Glutamatergic neuron (in vitro differentiated cells): ENCODE data around the gene SEMA7A. TPM values are rescaled to one million over a fixed set of nuclear protein-coding genes. Genes with fewer than 3 reads are reported as not detected.

Source experiments
- DNase-seq: peaks from one replicate; pipeline ENCODE4 v3.0.0; 2022
- H3K27ac Mint-ChIP-seq: one replicate; pipeline ENCODE4 v1.8.0; 2020; ENCODE audit warnings: mild to moderate bottlenecking, mixed read lengths, inconsistent platforms; ENCODE audit not compliant: unreplicated experiment
- H3K27me3 Mint-ChIP-seq: one replicate; pipeline ENCODE4 v1.8.0; 2020; ENCODE audit warnings: mild to moderate bottlenecking, moderate library complexity, mixed read lengths, inconsistent platforms; ENCODE audit not compliant: unreplicated experiment
- H3K36me3 Mint-ChIP-seq: one replicate; pipeline ENCODE4 v1.8.0; 2020; ENCODE audit warnings: mild to moderate bottlenecking, mixed read lengths, inconsistent platforms; ENCODE audit not compliant: unreplicated experiment
- H3K4me1 Mint-ChIP-seq: one replicate; pipeline ENCODE4 v1.8.0; 2020; ENCODE audit warnings: mild to moderate bottlenecking, low read depth, mixed read lengths, inconsistent platforms; ENCODE audit not compliant: unreplicated experiment
- H3K4me3 Mint-ChIP-seq: one replicate; pipeline ENCODE4 v1.8.0; 2020; ENCODE audit warnings: mild to moderate bottlenecking, mixed read lengths, inconsistent platforms; ENCODE audit not compliant: unreplicated experiment
- H3K9me3 Mint-ChIP-seq: one replicate; pipeline ENCODE4 v1.8.0; 2020; ENCODE audit warnings: mild to moderate bottlenecking, moderate library complexity, mixed read lengths, inconsistent platforms; ENCODE audit not compliant: unreplicated experiment
- total RNA-seq: library from RNA; stranded (reverse); fragmentation: NEBNext Ultra II Directional; extraction: Animal tissue kit (Norgen Biotek cat#: 25700); gene quantifications from one replicate; pipeline ENCODE4 v1.2.1, GENCODE V29; 2021; ENCODE audit not compliant: unreplicated experiment
- TF ChIP-seq, protein P1 (sequence below): fragments of 200-600 bp; sonication (generic); IDR thresholded peaks from one replicate; pipeline ENCODE4 v1.5.0; 2021; ENCODE audit not compliant: partially characterized antibody, unreplicated experiment

Gene SEMA7A
- total RNA-seq, 1 donor from 2014 or later: 16.2 TPM

GRCh38 chr15:74424901-74425528, 8.7 kb downstream of the SEMA7A start:
- no peak overlapping the region for H3K4me3 Mint-ChIP-seq
- peaks cover 5% of the 10 kb centered on the region for H3K27me3 Mint-ChIP-seq
- TF ChIP-seq, protein P1, sequence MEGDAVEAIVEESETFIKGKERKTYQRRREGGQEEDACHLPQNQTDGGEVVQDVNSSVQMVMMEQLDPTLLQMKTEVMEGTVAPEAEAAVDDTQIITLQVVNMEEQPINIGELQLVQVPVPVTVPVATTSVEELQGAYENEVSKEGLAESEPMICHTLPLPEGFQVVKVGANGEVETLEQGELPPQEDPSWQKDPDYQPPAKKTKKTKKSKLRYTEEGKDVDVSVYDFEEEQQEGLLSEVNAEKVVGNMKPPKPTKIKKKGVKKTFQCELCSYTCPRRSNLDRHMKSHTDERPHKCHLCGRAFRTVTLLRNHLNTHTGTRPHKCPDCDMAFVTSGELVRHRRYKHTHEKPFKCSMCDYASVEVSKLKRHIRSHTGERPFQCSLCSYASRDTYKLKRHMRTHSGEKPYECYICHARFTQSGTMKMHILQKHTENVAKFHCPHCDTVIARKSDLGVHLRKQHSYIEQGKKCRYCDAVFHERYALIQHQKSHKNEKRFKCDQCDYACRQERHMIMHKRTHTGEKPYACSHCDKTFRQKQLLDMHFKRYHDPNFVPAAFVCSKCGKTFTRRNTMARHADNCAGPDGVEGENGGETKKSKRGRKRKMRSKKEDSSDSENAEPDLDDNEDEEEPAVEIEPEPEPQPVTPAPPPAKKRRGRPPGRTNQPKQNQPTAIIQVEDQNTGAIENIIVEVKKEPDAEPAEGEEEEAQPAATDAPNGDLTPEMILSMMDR: no peak
- H3K4me1 Mint-ChIP-seq: peaks cover 34% of the 10 kb centered on the region
- H3K9me3 Mint-ChIP-seq: peaks cover 4% of the 10 kb centered on the region
- no peak overlapping the region for H3K27ac Mint-ChIP-seq
- DNase-seq: no peak
- no peaks in the 10 kb centered on the region for H3K36me3 Mint-ChIP-seq

GRCh38 chr15:74423431-74424257, 10.1 kb downstream of the SEMA7A start:
- Mint-ChIP-seq H3K4me3 (no peak overlapping the region), H3K27ac (no peak overlapping the region), H3K4me1 (peaks cover 39% of the 10 kb centered on the region), H3K27me3 (peaks cover 7% of the 10 kb centered on the region), H3K9me3 (peaks cover 6% of the 10 kb centered on the region), H3K36me3 (no peaks in the 10 kb centered on the region)
- no peak for DNase-seq
- TF ChIP-seq, protein P1: no peak

- DNase-seq: no peak
- Mint-ChIP-seq H3K27me3 (peaks cover 7% of the 10 kb centered on the region), H3K27ac (peak overlapping the region; percentile 78), H3K4me3 (no peak overlapping the region), H3K4me1 (peaks cover 38% of the 10 kb centered on the region), H3K9me3 (peaks cover 6% of the 10 kb centered on the region), H3K36me3 (no peaks in the 10 kb centered on the region)
- TF ChIP-seq, protein P1: no peak
Observed at GRCh38 chr15:74422652-74423430, 10.9 kb downstream of the SEMA7A start.

DNA sequence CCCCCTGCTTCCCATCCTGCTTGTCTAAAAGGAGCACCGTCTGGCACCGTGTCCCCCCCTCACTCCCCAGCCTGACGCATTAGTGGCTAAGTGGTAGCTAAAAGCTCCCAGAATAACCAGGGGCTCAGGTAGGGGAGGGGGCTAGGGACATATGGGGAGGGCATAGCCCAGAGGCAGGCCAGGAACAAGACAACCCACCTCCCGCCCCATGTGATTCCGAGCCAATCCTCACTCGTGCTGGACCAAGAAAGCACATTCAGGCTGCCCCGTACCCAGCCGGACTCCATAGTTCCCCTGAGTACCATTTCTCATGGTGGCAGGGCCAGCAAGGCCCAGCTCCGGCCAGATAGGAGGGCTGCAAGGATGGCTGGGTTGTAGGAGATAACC, 11.5 kb downstream of the SEMA7A start:
- TF ChIP-seq, protein P1: no peak
- no peaks in the 10 kb centered on the region for H3K36me3 Mint-ChIP-seq
- no peak overlapping the region for H3K4me3 Mint-ChIP-seq
- DNase-seq: no peak
- H3K27ac Mint-ChIP-seq: peak overlapping the region; percentile 78
- peaks cover 43% of the 10 kb centered on the region for H3K4me1 Mint-ChIP-seq
- peaks cover 7% of the 10 kb centered on the region for H3K27me3 Mint-ChIP-seq
- peaks cover 6% of the 10 kb centered on the region for H3K9me3 Mint-ChIP-seq
